GM19351 (cell line): ENCODE data around the gene BTBD17.

ENCODE experiments used
- ATAC-seq: cut with Tn5 transposase; IDR thresholded peaks from one replicate; pipeline ENCODE4 v1.9.1; 2021; ENCODE audit warnings: mild to moderate bottlenecking, moderate library complexity; ENCODE audit not compliant: unreplicated experiment

The BTBD17 gene

DNA sequence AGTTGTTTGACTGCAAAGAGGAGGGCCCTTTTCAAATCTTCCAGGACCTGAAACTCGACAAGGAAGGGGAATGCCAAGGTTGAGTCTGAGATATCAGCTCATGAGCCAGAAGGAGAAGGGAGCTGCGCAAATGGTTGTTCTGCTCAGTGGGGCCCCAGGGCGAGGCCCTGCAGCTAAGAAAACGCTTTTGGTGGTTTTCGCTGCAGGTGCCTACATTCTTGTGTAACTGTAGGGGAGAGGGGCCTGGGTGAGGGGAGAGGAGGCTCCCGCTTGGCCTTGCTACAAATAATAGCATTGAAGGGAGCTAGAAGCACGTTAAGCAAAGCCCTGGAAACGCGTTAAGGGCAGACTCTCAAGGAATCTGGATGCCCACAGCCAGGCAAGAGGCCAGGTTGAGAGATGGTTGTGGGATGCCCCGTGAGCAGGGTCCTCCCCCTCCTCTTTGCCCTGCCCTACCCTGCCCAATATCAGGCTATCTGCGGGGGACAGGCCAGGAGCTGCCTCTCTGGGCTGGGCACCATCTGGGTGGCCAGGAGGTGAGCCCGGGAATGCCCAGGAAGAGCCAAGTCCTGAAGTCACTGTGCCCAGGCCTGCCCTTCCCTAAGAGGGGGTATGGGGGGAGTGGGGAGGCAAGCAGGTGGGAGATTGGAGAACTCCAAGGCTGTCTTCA is 27.6 kb upstream of the BTBD17 start:
- ATAC-seq: no peak

DNA sequence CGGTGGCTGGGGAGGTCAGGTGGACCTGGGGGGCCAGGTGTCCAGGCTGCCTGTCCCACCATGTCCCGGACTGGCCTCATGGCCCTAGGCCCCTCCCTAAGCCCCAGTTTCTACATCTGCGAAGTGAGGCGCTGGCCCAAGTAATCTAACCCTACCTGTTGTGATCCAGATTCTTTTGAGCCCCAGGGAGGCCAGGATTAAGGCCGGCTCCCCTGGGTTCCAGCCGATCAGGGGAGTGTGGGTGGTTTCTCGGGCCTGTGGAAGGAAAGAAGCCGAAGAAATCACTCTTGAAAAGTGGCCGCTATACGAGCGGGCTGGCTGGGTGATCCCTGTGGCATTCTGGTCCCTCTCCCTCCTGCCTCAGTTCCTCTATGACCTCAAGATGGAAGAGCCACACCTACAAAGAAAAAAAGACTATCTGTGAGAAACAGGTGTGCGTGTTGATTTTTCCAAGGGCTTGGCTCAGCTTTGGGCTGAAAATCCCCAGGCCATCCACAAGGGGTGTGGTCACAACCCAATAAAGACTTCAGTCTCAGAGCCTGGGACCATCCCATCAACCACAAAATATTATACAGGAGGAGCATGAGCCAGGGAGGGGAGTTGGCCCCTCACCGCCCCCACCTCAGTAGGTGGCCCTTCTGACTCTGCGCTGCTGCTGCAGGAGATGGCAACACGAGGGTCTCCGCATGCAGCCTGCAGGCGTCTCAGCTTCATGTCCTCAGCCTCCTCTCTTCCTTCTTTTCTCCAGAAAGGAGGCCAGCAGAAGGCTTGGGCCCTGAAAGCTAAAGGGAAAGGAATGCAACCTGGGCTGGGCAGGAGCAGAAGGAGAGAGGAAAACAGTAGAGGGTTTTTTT is 25.9 kb upstream of the BTBD17 start:
- no peak for ATAC-seq

DNA sequence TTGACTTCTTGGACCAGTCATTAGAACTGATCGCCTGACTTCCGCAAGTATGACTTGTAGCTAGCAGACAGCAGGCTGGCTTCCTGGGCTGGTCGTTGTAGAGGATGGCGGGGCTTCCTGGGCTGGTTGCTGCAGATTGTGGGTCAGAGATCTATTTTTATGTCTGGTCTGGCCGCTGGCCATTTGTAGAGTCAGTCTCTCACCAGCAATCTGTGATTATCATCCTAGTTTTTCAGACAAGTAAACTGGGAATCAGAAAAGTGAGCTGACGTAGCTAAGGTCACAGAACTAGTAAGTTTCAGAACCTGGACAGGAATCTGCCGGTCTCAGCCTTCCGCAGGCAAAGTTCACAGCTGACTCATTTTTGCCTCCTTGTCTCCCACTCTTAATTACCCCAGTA is 24.7 kb upstream of the BTBD17 start:
- no peak for ATAC-seq

DNA sequence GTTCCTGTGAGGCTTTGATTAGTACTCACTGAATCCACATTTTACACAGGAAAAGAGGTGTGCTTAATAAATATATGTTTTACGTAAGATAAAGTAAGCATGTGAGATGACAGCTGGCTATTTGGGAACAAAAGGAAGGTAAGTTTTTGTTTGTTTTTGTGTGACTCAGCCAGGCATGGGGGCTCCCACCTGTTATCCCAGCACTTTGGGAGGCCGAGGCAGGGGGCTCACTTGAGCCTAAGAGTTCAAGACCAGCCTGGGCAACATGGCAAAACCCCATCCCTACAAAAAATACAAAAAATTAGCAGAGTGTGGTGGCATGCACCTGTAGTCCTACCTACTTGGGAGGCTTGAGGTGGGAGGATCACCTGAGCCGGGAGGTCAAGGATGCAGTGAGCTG is 23.5 kb upstream of the BTBD17 start:
- ATAC-seq: no peak

DNA sequence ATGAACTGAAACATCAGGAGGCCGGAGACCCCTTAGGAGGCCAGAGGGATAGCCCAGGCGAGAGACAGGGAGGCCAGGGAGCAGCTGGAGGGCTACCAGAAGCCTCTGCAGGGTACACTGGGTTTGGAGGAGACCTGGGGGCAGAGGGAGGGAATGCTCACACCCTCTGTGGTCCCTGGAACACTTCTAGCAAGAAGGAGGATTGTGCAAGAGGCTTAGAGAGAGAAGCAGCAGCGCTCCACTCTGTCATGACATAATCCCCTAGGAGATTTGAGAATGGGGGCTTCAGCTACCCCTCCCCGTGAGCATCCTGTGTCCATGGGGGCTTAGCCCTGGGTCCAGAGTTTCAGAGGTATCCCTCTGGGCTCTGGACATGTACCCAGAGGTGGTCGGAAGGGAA is 21.5 kb upstream of the BTBD17 start:
- ATAC-seq: no peak

DNA sequence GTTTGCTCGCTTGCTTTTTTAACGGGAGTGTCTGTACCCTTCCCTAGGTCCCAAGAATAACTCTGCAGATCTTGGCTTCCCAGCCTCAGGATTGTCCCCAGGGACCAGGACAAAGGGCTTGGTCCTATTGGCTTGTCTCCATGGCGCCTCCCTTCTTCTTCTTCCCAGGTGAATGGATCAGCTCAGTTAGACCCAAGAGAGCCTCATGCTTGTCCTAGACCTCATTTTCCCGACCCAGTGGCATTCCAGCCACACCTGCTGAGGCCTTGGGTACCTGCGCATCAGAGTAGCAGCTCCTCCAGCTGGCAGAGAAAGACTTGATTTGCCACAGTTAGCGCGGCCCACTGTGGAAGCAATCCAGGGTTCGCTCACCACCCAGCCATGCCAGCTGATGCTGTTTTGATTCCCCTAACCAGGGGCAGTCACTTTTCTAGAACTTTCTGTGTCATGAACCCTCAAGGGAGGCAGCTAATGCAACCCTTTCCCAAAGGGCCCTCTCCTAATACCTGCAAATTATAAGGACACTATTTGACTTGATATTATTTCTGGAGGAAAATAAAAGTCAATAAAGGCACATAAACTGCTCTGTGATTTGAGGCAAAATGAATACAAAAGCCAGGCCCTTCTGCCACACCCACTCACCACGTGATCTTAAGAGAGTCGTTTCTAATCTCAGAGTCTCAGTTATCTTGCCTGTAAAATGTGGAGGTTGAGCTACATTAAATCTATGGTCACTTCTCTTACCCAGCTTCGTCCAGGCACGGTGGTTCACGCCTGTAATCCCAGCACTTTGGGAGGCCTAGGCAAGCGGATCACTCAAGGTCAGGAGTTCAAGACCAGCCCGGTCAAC is 19.5 kb upstream of the BTBD17 start:
- no peak for ATAC-seq

DNA sequence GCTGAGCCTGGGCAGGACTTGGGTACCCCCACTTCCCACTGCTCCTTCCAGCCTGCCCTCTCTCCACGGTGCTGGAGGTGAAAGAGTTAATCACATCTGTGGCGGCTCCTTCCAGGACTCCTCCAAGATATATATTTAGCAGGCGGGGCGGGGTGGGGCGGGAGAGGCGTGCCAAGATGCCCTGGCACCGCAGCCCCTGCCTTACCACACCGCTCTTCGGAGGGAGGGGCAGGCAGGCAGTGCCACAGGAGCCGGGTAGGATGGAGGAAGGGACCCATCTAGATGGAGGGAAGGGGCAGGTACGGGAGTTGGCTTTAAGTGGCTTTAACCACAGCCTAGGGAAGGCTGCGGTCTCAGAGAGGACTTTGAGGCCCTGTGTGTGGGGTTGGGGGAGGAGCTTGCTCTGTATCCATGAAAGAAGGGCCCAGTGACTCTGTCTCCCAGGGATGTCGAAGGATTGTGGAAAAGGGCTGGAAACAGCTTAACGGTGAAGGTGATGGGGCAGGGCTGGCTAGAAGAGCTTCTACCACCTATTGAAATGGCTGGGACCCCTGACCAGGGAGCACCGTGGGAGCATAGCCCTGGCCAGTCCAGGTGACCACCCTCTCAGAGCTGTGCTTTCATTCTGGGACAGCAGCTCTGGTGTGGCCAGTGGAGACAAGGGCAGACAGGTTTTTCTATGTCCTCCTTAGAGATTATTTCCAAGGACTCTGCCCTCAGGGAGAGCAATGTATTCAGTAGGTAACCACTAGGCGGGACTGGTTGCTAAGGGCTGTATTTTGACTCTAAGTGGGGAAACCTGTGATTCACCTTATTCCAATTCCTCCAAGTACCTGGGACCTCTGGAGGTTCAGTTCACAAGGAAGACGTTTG is 18.7 kb upstream of the BTBD17 start:
- no peak for ATAC-seq

DNA sequence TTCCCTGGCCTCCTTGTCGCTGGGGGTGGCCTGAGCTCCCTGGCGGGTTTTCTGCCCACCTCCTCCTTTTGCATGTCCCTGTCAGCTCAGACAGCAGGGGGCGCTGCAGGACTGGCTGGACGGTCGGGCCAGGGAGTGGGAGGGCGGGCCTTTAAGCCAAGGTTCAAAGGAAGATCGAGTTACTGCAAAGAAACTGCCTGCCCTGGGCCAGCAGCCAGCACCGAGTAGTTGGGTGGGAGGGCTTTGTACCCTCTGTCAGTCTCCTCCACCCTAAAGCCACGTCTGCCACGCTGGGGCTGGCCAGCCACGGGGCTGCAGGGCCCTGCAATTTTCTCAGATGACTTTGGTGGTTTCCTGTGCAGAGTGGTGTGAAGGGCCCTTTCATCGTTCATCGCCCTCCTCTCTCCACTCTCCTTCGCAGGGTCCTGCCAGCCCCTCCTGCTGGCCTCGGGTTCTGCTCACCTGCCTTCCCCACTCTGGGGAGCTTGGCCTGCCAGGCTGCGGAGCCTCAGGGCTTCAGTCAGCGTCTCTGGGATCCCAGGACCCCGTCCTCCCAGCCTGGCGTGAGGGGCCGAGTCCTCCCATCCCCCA is 17.9 kb upstream of the BTBD17 start:
- peak; percentile 68 for ATAC-seq

DNA sequence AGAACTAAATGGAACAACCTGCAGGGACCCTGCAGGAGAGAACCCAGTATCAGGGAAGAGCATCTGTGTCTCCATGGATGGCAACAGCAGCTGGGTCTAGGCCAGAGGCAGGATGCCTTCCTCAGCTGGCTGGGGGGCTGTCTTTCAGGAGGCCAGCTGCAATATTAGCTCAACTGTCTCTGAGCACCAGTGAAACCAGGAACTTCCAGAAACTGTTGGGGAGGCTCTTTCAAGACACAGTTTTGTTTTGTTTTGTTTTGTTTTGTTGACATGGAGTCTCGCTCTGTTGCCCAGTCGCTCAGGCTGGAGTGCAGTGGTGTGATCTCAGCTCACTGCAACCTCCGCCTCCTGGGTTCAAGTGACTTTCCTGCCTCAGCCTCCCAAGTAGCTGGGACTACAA is 13.2 kb upstream of the BTBD17 start:
- ATAC-seq: no peak

DNA sequence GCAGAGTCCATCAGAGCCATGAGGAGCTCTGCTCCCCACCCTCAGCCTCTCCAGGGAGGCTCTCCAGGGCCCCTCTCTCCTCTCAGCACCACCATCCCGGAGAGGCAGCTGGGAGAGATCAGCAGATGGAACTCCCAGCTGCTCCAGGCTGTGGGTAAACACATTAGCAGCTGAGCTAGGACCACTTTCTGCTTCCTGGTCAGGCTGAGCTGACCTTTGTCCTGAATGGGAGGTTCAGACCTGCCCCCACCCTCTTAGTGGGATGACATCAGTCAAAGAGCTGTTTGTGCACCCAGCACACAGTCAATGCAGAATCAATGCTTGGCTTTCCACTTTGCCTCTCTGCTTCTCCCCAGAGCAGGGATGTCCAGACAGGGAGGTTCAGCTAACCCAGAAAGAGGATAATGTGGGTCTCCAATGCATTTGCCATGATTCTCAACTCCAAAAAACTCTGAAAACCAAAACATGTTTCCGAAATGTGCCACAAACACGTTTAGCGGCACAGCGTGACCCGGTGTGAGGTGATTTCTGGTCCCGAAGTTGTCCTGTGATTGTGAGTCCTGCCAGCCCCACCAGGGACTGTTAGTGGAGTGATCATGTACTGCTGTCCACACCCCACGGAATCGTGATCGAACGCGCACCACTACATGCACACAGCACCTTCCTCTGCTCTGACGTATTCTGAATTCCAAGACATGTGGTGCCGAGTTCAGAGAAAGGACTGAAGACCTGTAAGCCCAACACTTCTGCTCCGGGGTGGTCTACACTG is 12.4 kb upstream of the BTBD17 start:
- no peak for ATAC-seq

DNA sequence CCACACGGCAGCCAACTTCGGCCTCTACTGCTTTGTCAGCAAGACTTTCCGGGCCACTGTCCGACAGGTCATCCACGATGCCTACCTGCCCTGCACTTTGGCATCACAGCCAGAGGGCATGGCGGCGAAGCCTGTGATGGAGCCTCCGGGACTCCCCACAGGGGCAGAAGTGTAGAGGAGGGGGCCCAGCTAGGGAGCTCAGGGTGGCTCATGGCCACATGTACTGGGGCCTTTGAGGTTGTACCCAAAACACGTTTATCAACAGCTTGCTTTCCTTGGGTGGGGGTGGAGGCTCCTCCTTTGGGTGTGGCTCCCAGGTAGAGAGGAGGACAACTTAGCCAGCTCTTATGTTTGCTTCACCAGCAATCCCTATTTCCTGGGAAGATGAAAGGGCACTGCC is 10.8 kb upstream of the BTBD17 start:
- ATAC-seq: no peak

DNA sequence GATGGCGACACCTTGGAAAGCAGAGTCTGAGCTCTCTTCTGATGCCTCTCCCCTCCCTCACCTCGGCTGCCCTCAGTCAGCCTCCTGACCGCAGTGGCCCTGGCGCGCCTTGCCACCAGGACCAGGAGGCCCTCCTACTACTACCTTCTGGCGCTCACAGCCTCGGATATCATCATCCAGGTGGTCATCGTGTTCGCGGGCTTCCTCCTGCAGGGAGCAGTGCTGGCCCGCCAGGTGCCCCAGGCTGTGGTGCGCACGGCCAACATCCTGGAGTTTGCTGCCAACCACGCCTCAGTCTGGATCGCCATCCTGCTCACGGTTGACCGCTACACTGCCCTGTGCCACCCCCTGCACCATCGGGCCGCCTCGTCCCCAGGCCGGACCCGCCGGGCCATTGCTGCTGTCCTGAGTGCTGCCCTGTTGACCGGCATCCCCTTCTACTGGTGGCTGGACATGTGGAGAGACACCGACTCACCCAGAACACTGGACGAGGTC is 10.0 kb upstream of the BTBD17 start:
- no peak for ATAC-seq

DNA sequence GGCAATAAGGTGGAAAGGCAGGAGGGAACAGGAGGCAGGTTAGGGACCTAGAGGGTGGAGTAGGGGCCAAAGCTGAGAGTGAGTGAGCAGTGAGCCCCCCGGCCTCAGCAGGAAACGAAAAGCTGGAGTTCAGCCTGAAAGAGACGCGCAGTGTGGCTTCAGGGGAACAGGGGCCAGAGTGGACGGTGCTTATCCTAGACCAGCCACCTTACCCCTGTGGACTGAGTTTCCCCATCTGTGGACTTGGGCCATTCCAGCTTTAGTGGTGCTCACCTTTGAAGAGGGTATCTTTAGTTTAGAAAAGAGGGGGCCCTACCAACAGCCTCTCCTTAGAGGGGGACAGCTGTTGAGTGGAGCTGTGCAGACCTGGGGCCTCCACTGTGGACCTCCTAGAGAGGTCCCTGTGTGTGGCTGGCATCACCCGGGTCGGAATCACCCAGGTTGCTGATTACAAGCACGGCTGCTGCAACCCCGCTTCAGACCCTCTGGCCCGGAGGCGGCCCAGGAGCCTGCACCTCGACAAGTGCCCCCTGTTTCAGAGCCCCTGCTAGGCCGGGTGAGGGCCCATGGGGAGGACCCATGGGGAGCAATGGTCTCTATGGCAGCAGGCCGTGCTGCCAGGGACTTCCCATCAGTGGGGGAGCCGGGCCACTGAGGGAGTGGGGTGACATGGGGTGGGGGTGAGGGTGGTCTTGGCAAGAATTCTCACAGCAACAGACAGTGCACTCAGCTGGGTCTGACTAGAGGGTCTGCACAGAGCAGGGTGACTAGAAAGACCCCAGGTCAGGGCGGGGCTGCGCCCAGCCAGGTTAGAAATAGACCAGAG is 8.2 kb upstream of the BTBD17 start:
- no peak for ATAC-seq

DNA sequence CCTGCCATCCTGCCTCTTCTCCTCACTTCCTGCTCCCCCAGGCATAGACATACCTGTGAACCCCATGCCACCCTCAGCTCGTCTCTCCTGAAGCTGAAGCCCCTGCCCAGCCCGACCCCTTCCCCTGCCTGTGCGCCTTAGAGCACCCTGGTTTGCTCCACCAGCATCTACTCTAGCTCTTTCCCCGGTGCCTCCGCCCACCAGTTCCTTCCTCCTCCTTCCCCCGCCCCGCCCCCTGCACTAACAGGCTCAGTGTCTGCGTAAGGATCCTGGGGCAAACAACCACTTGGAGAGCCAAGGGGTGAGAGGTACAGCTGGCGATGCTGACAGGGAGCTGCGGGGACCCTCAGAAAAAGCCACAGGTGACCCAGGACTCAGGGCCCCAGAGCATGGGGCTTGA is 7.6 kb upstream of the BTBD17 start:
- ATAC-seq: no peak

DNA sequence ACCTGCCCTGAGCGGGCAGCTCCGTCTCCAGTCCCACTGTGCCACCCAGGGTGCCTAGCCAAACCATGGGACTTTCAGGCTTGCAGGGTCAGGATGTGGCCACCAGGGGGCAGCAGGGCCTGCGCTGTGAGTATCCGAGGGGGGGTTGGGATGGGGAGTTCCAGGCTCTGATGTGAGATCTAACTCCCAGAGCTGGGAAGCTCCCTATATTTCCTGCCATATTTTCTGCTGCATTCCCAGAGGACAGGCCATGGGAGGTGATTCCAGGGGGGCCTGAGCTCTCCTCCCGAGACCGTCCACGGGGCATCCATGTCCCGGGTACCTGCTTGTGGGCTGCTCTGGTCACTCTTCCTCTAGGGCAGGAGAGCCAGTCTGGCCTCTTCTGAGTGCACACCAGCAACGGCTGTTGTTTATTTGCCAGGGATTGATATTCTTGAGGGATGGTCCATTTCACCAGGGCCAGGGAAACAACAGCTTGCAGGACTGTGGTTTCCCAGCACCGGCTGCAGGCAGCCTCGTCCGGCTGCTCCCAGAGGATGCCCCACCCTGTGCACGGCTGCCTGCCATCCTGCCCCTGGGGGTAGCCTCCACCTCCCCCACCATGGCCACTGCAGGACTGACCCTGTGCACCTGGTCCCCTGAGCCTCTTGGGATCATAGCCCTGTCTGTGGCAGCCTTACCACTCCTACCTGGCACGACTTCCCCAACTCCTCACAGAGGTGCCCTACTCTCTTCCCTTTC is 6.8 kb upstream of the BTBD17 start:
- no peak for ATAC-seq

DNA sequence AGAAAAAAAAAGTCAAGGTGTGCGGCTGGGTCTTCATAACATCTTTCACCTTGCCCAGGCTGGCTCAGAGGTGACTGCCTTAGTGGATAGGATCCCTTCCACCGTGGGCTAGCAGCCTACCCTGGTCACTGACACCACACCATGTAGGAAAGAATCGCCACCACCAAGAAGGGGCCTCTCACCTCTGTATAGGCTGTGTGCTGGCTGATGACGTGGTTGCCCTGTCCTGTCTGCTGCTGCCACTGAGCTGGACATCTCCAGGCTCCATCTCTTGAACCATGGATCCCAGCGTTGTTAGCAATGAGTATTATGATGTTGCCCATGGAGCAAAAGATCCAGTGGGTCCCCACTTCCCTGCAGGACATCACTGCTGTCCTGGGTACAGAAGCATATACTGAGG is 5.5 kb upstream of the BTBD17 start, which contains the start of gene GPR142:
Gene GPR142, plus strand, starts transcription at position 301 of the 400 bp plus-strand sequence. CDS start 2,035 bp downstream, outside the sequence.
- no peak for ATAC-seq

DNA sequence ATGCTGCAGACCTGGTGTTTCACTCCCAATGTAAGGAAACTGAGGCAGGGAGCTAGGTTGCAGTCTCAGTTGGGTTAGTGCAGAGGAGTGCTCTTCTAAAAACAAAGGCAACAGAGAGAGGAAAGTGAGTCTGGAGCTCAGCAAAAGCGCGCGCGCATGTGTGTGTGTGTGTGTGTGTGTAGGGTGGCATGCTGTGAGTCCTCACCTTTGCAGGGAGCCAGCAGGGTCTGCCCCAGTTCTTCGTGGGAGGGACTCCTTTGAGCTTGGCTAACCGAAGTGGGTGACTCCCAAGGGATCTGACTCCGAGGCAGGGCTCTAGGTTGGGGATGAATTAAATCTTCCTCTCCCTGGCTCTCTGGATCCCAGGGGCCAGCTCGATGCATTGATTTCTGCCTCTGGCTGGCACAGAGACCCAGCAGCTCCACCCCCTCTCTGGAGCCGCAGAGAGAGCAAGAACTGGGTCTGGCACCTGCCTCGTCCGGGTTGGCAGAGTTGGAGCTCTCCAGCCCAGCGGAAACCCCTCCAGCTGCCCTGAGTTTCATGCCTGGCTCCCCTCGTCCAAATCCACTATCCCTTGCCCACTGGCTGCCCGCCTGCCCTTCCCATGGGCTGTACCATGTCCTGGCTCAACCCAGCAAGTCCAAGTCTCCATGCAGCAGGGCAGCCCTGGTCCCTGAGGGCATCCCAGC is 1.3 kb upstream of the BTBD17 start:
- no peak for ATAC-seq
